HG02840 (cell line): ENCODE measurements around the gene MKLN1.
"Not testable (repeated sequence)": the region's sequence is repeated elsewhere in the genome, so short reads cannot be mapped to it uniquely, and the experiment has no call there.

Source experiments
- ATAC-seq: cut with Tn5 transposase; IDR thresholded peaks from one replicate; pipeline ENCODE4 v1.9.1; 2021; ENCODE audit warnings: mild to moderate bottlenecking, moderate library complexity, moderate number of reproducible peaks; ENCODE audit not compliant: unreplicated experiment, low FRiP score

MKLN1 gene

DNA sequence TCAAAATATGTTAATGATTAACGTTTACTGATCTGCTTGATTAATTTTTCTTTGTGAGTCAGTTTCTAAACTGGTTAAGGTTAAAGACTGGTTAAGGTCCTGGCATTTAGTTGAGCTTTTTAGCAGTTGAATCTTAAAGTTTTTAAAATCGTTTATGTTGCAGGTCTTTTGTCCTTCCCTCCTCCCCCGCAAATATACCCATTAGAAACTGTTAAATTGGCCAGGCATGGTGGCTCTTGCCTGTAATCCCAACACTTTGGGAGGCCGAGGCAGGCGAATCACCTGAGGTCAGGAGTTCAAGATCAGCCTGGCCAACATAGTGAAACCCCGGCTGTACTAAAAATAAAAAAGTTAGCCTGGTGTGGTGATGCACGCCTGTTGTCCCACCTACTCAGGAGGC lies 127.9 kb downstream of the MKLN1 start:
- ATAC-seq = no peak

- ATAC-seq = no peak
Measured at GRCh38 chr7:131456338-131456737, 128.7 kb downstream of the MKLN1 start.

DNA sequence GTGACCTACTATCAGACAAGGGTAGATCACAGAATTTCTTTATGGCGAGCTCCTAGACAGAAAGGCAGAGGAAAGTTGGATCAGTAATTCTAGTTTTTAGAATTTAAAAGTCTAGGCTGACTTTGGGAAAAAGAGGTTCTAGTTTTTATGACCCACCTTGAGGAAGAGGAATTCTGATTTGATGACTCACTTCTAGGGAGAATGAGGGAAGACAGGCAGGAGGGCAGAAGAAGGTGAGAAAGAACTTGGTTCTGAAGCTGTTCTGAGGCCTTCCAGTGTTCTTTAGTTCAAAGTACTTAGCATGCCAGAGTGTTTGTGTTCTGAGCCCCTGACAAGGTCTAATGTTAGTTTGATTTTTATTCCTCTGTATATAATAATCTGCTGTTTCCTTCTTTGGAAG lies 131.6 kb downstream of the MKLN1 start:
- ATAC-seq = no peak

GRCh38 chr7:131462059-131462458 lies 134.4 kb downstream of the MKLN1 start:
- no peak for ATAC-seq

- ATAC-seq = not testable (repeated sequence)
Measured at GRCh38 chr7:131462715-131463114, 135.0 kb downstream of the MKLN1 start.

DNA sequence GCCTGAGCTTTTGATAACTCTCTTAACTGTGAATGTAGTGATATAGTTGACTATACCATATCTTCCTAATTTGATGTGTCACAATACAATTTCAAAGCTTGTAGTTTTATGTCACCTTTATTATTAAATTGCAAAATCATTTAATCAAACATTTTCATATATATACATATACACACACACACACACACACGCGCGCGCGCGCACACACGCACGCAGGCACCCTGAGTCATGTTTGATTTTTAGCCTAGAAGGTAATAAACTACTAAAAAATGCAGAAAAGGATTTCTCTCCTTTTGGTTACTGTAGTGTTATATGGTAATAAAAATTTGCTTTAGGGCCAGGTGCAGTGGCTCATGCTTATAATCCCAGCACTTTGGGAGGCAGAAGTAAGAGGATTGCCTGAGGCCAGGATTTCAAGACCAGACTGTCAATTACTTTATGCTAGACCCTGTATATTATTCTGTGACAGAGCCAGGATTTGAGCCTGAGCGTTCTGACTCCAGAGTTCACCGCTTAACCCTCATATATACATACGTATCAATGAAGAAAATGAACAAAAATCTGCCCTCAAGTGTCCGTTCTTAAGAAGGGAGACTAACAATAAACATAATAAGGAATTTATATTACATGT lies 139.2 kb downstream of the MKLN1 start:
- ATAC-seq = no peak

DNA sequence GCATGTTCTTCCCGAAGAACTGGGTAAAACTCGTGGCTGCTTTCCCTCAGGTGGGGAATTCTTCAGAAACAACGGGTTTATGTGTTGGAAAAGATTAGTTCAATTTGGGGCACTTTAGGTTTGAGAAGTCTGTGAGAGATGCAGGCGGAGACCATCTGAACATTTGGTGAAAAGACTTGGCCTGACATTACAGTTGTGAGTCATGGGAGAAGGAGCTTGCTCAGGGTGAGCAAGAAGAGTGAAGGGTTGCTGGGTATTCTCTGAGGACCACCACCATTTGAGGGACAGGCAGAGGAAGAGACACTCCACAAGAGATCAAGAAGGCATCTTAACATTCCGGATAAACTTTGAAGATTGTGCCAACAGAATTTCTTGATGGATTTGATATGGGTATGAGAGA lies 140.1 kb downstream of the MKLN1 start:
- no peak for ATAC-seq

DNA sequence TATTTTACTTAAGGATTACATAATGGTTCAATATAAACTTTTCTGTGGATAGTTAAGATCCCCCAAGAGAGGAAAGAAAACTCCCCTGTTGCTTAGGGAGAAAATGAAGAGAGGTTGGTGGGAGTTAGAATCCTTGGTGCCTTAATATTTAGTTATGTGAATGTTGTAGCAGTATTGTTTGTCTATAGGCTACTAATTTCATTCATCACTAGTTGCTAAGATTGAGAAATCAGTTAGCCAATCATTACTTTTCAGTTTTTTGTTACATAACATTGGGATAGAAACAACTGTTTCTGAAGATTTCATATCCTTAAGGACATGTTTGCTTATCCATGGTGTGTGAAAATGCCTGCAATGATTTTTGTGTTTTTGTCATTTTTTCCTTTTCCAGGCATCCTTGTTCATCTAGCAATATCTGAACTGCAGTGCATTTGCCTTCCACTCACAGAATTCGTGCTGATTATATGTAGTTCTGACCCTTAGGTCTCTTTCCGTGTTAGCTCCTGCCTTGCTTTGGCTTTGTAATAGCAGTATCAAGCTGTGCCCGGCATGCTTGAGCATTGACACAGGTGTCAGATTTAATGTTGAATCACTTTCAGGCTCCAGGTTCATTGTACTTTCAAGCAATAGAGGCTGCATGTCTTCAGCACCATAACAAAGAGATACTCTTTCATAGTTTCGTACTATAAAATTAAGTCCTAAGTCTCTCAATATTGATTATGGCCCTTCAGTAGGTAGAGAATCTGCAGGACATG lies 143.8 kb downstream of the MKLN1 start:
- ATAC-seq = no peak

DNA sequence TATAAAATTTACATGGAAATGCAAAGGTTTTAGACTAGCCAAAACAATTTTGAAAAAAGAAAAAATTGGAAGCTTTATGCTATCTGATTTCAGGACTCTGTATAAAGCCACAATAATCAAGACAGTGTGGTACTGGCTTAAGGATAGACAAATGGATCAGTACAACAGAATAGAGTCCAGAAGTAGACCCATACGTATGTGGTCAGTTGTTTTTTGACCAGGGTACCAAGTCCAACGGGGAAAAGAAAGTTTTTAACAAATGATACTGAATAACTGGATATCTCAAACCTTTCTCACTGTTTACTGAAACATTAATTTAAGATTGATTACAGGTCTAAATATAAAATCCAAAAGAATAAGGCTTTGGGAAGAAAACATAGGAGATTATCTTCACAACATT lies 149.1 kb downstream of the MKLN1 start:
- ATAC-seq = no peak

DNA sequence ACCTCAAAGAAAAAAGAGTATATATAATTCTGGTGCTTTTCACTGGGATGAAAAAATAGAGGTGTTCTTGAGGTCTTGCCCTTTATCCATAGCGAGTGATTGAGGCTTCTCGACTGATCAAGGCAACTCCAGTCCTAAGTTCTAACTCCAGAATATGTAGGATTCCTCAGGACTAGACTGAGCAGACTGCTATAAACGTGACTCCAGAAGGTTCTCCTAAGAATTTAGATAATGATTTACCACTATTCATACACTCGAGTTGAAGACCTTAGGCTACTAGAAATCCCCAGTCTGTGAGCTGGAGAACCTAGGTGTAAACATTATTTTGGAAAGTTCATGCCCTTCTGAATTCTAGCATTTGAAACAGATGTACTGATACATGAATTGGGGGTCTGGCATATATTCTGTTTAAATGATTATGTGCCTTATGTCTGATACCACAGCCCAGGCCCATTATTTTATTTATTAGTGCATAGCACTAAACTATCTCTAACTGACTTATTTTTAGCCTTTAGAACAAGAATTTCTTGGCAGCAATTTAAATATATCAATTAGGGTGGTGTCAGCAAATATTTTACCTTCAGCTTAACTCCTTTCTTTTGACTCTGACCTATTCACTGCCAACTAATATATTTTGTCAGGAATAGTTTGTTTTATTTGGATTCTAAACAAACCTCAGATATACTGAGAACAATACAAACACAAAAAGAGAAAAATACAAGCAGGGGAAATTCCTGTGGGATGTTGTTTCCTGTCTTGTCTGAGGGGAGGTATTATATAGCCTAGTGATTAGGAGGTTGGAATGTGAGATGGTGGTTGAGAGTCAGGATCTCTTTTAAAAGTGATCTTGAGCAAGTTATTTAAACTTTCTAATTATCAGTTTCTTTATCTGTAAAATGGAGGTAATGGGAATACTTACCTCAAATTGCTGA lies 153.0 kb downstream of the MKLN1 start:
- ATAC-seq = no peak

GRCh38 chr7:131482800-131483199 lies 155.1 kb downstream of the MKLN1 start:
- ATAC-seq = no peak

DNA sequence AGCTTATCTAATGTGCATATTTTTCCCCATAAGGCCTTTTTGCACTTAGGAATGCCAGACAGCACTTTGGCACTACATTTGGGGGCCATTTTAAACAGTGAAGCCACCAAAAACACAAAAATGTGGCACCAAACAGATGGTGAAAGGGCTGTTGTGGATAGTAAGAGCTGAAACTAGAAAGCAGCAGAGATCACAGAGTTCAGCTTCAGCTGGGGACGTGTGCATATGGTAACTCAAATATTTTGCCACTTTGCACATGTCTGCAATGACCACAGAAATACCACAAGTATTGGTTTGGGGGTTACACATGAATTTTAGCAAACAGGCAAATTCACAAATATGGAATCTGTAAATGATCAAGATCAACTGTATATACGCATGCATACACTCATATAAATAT lies 155.9 kb downstream of the MKLN1 start:
- no peak for ATAC-seq

DNA sequence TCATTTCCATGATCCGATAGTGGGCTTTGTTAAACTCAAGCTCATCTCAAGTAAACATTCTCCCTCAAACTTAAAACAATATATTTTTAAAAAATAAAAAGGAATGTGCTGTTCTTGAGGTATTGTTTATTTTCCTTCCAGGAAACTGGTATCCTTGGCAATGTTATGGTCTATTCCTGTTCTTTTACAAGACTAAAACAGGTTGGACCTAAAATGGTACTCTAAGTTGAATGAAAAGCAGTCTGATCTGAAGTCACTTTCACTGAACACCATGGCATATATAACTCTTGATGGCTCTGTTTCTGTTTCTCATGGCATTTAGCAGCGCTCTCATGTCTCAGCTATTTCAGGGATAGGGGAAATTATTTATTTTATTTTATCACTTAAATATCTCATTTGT lies 158.7 kb downstream of the MKLN1 start:
- no peak for ATAC-seq

- ATAC-seq = no peak
Measured at GRCh38 chr7:131487217-131487616, 159.5 kb downstream of the MKLN1 start.

- no peak for ATAC-seq
Measured at GRCh38 chr7:131488361-131488760, 160.7 kb downstream of the MKLN1 start.

DNA sequence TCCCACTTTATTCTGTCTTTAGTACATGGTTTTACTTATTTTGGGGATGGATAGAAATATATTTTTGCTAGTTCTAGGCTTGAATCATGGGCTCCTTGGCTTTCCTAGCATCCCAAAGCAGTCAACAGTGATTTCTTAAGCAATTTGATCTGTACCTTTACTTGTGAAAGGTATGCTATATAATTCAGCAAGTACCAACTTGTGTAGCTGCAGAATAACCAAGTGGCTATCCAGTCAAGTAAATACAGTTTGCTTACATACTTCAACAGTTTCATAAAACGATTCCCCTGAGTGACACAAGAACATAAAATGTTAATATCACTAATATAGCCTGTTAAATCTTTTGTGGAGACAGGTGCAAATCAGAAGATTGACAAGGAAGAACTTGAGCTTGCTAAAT lies 161.5 kb downstream of the MKLN1 start:
- ATAC-seq = no peak

- ATAC-seq = no peak
Measured at GRCh38 chr7:131489881-131490280, 162.2 kb downstream of the MKLN1 start.

GRCh38 chr7:131493081-131493480 lies 165.4 kb downstream of the MKLN1 start:
- no peak for ATAC-seq

DNA sequence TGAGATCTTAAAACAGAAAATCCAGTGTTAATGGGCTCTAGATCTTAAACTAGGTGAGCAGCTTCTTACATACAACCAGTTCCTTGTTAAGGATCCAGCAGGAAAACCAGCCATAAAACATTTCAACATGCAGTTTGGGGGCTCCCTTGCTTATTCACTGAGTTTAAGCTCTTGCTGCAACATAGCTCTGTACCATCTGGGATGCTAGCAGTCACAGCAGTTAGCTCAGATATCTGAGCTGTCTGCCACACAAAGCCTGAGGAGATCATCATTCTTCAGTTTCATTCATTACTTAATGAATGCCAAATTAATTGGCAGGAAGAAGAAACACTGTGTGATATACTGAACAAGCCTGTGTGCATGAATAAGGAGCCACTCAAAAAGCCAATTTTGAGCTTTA lies 165.9 kb downstream of the MKLN1 start:
- ATAC-seq = no peak

- ATAC-seq = no peak
Measured at GRCh38 chr7:131494182-131494581, 166.5 kb downstream of the MKLN1 start.
